ENCODE results near the gene CORO2A. TPM values are rescaled to one million over a fixed set of nuclear protein-coding genes. Genes with fewer than 3 reads are reported as not detected.
"Not testable (repeated sequence)": the region's sequence is repeated elsewhere in the genome, so short reads cannot be mapped to it uniquely, and the experiment has no call there.

The CORO2A gene
- total RNA-seq, 1 donor from 2014 or later = 26.1 TPM

DNA sequence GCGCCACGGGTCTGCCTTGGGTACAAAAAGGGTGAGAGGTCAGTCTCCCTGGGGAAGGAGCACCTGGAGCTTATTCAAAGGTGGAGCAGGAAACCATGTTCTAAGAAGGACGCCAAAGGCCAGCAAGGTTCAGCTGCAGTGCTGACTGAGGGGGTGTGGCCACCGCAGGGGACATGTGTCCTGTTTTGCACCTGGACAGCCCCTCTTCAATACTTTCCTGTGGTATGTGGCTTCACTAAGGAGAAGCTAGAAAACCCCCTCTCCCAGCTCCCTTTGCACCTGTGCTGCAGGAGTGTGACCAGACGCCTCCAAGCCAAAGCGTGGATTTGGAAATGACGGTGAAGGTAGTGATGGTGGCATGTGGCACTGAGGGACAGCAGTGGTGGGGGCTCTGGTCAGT is 97.0 kb downstream of the CORO2A start:
- Histone ChIP-seq H3K4me1 (peaks cover 10% of the 10 kb centered on the region), H3K27me3 (ENCODE audit: low read depth) (no peaks in the 10 kb centered on the region), H3K9me3 (no peaks in the 10 kb centered on the region), H3K36me3 (peaks cover 50% of the 10 kb centered on the region), H3K27ac (no peak overlapping the region), H3K4me3 (no peak overlapping the region)
- DNase-seq (no peak), ATAC-seq (no peak)
- no peak for TF ChIP-seq CTCF (IDR thresholded peaks at IDR 0.05)
- intact Hi-C loops (cut with DNase I) = no loop called here

DNA sequence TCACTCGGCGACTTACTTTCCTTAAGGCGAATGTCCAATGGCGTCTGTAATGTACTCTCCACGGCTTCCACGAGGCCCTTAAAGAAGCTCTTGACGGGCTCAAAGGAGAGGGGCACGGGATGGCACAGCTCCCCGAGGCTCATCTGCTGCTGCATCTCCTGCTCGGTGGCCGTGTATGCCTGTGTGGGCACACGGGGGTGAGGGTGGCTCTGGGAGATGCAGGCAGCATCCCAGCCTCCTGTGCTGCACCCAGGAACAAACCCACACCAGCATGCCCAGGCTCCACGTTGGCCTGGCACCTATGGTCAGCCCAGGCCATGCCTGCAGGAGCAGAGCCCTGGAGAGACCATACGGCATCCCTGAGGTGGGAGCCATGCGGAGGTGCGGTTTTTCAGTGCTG is 97.6 kb downstream of the CORO2A start:
- no peaks in the 10 kb centered on the region for H3K27me3 ChIP-seq (ENCODE audit: low read depth)
- no peak for ATAC-seq
- no peak overlapping the region for H3K4me3 ChIP-seq
- H3K4me1 ChIP-seq = peaks cover 5% of the 10 kb centered on the region
- no peaks in the 10 kb centered on the region for H3K9me3 ChIP-seq
- no peak for TF ChIP-seq CTCF (IDR thresholded peaks at IDR 0.05)
- no peak for DNase-seq
- peaks cover 49% of the 10 kb centered on the region for H3K36me3 ChIP-seq
- intact Hi-C loops (cut with DNase I) = no loop called here
- no peak overlapping the region for H3K27ac ChIP-seq

DNA sequence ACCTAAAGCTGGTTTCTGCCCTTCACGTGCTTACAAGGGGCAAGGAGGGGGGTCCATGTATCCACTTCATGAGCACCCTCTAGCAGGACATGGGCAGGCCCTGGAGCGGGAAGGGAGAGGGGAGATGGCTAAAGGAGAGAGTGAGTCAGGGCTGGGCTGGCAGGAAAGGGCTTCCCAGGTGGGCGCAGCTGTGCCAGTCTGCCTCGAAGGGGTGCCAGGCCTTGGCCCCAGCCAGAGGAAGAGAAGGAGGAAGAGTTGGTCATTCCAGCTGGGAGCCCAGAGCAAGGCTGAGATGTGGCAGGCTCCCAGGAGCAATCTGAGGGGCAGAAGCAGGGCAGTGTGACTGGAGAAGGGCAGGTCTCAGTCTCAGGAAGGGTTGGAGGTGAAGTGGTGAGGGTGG is 98.1 kb downstream of the CORO2A start:
- intact Hi-C loops (cut with DNase I) = no loop called here
- H3K27ac ChIP-seq = no peak overlapping the region
- no peak for ATAC-seq
- no peaks in the 10 kb centered on the region for H3K27me3 ChIP-seq (ENCODE audit: low read depth)
- no peak overlapping the region for H3K4me3 ChIP-seq
- DNase-seq = no peak
- H3K9me3 ChIP-seq = no peaks in the 10 kb centered on the region
- H3K4me1 ChIP-seq = no peaks in the 10 kb centered on the region
- peaks cover 44% of the 10 kb centered on the region for H3K36me3 ChIP-seq
- TF ChIP-seq CTCF (IDR thresholded peaks at IDR 0.05) = no peak

DNA sequence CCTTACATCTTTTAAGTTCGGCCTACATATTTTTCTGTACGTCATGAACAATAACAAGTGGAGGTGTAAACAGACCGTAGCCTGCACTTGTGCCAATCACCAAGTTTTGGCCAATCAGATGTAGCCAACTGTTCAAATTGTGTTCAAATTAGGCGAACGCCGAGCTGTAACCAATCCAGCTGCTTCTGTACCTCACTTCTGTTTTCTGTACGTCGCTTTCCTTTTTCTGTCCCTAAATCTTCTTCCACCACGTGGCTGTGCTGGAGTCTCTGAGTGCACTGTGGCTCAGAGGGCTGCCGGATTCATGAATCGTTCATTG is 99.9 kb downstream of the CORO2A start:
- no peak for ATAC-seq

GRCh38 chr9:98091735-98092612 is 100.5 kb downstream of the CORO2A start:
- no peaks in the 10 kb centered on the region for H3K4me1 ChIP-seq
- ATAC-seq = no peak
- H3K9me3 ChIP-seq = no peaks in the 10 kb centered on the region
- H3K27ac ChIP-seq = no peak overlapping the region
- no peak overlapping the region for H3K4me3 ChIP-seq
- TF ChIP-seq CTCF (IDR thresholded peaks at IDR 0.05) = no peak
- DNase-seq = no peak
- peaks cover 29% of the 10 kb centered on the region for H3K36me3 ChIP-seq
- H3K27me3 ChIP-seq (ENCODE audit: low read depth) = no peaks in the 10 kb centered on the region
- intact Hi-C loops (cut with DNase I) = no loop called here

More for the DNA sequence above, 99.9 kb downstream of the CORO2A start:
- DNase-seq = no peak
- peaks cover 30% of the 10 kb centered on the region for H3K36me3 ChIP-seq
- H3K27ac ChIP-seq = no peak overlapping the region
- intact Hi-C loops (cut with DNase I) = no loop called here
- H3K4me1 ChIP-seq = no peaks in the 10 kb centered on the region
- no peak overlapping the region for H3K4me3 ChIP-seq
- no peak for TF ChIP-seq CTCF (IDR thresholded peaks at IDR 0.05)
- H3K27me3 ChIP-seq (ENCODE audit: low read depth) = no peaks in the 10 kb centered on the region
- H3K9me3 ChIP-seq = no peaks in the 10 kb centered on the region

GRCh38 chr9:98090674-98091073 is 101.8 kb downstream of the CORO2A start:
- H3K9me3 ChIP-seq; H3K4me1 ChIP-seq; intact Hi-C loops (cut with DNase I); H3K27ac ChIP-seq; ATAC-seq; DNase-seq; H3K27me3 ChIP-seq (ENCODE audit: low read depth); H3K4me3 ChIP-seq: not testable (repeated sequence)
- peaks cover 35% of the 10 kb centered on the region for H3K36me3 ChIP-seq
